ENCODE data around the gene IQSEC1. TPM values are rescaled to one million over a fixed set of nuclear protein-coding genes. Genes with fewer than 3 reads are reported as not detected.

IQSEC1 gene
- total and polyA plus RNA-seq, 2 of the 8 experiments (the other 6 are each of a cell fraction or from before 2014, with no cell fraction given) = 6.8 to 28.8 TPM

DNA sequence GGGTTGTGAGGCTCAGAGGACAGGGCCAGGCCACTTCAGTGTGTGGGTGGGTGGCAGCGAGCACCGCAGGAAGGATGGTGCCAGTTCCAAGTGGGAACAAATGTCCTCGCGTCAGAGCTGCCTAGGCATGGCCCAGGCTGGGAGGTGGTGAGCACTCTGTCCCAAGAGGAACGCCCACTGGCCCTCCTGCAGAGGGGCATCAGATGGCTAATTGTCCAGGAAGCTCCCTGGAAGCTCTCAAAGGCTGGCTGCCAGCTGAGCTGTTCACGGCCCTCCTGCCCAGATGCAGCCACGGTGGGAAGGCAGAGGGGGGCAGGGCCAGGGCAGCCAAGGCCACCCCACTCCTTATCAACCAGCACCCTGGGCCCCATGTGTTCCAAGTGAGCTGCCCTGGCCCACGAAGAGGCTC, 55.2 kb downstream of the IQSEC1 start:
- peak overlapping the region; percentile 29; the same call in 1 of the 2 replicates for H2BK12ac ChIP-seq (ENCODE audit: low read depth, low read length)
- H3K79me1 ChIP-seq (ENCODE audit: low read depth, low read length) = no peaks in the 10 kb centered on the region; the same call in 1 of the 2 replicates
- WGBS, 2 experiments (ENCODE audit: extremely low coverage in 1 of 2, insufficient coverage in 1 of 2, insufficient read length in 1 of 2, insufficient replicate concordance in 2 of 2, low coverage in 1 of 2, low lambda C conversion rate in 2 of 2, missing lambda C conversion rate in 1 of 2) = 46% methylated on average over 8 of the region's 8 CpGs; no CpG with 5 or more reads in 1 of the 2 experiments
- peaks cover 6% of the 10 kb centered on the region for H3K23me2 ChIP-seq (ENCODE audit: low read depth, low read length)
- peaks cover 0 to 4% (median 0%) of the 10 kb centered on the region in 4 experiments; a peak in 3 of 7 replicates for H3K27me3 ChIP-seq (replicated peaks in 1 of 4; ENCODE audit: control insufficient read depth in 3 of 4, extremely low read depth in 1 of 4, insufficient read depth in 3 of 4, low read length in 3 of 4)
- H3K4me2 ChIP-seq (ENCODE audit: insufficient read depth in 1 of 2, low read depth in 2 of 2, low read length in 2 of 2) = peak overlapping the region; percentile 57 to 69
- H3K18ac ChIP-seq (ENCODE audit: extremely low read depth, low read length) = no peak overlapping the region
- DNase-seq (ENCODE audit: low read depth in 1 of 2, low spot score in 2 of 2) (no peak), FAIRE-seq (no peak)
- peaks cover 8 to 46% (median 37%) of the 10 kb centered on the region in 4 experiments for H3K4me1 ChIP-seq (replicated peaks in 1 of 4; ENCODE audit: control insufficient read depth in 3 of 4, insufficient read depth in 4 of 4, low read length in 3 of 4)
- no peak overlapping the region for H3K56ac ChIP-seq (replicated peaks; ENCODE audit: insufficient read length, low read depth, low read length)
- H3K79me2 ChIP-seq (ENCODE audit: control insufficient read depth in 1 of 2, insufficient read depth in 2 of 2, low read length in 2 of 2) = no peaks in the 10 kb centered on the region
- no peak overlapping the region for H3K27ac ChIP-seq (ENCODE audit: low read depth, low read length)
- H3K4me3 ChIP-seq (ENCODE audit: extremely low read depth in 1 of 4, insufficient read depth in 2 of 4, low read depth in 3 of 4, low read length in 4 of 4) = peak overlapping the region in 1 of 4 experiments; percentile 54; a peak in 2 of 8 replicates
- no peak overlapping the region for H4K5ac ChIP-seq (ENCODE audit: insufficient read length, low read depth, low read length)
- H2BK120ac ChIP-seq (replicated peaks; ENCODE audit: low read depth, low read length) = no peak overlapping the region
- no peaks in the 10 kb centered on the region for H3K36me3 ChIP-seq (ENCODE audit: control insufficient read depth in 2 of 4, insufficient read depth in 4 of 4, low read length in 3 of 4)
- no peak overlapping the region for H2AK5ac ChIP-seq (ENCODE audit: low read depth, low read length)
- H3K9me3 ChIP-seq (ENCODE audit: insufficient read depth in 2 of 2, low read depth in 1 of 2, low read length in 1 of 2) = no peaks in the 10 kb centered on the region
- no peak overlapping the region for H3K4ac ChIP-seq (replicated peaks; ENCODE audit: insufficient read length, low read depth, low read length)
- peak overlapping the region; percentile 57 for H4K91ac ChIP-seq (replicated peaks; ENCODE audit: insufficient read length, low read length)
- TF ChIP-seq BACH1 (IDR thresholded peaks at IDR 0.05; ENCODE audit: low read length) (no peak), CTBP2 (IDR thresholded peaks at IDR 0.05; ENCODE audit: borderline replicate concordance, insufficient read depth, insufficient read length, low read length) (no peak), BRCA1 (IDR thresholded peaks at IDR 0.05; ENCODE audit: low read depth, low read length) (no peak), EGR1 (IDR thresholded peaks at IDR 0.05; ENCODE audit: borderline replicate concordance, low read depth, low read length) (no peak), NANOG (IDR thresholded peaks at IDR 0.05; ENCODE audit: insufficient read depth, low read depth, low read length, poor library complexity, severe bottlenecking) (peak; percentile 63), CBX8 (IDR thresholded peaks at IDR 0.05; ENCODE audit: borderline replicate concordance, low read depth, low read length) (no peak), SAP30 (IDR thresholded peaks at IDR 0.05; ENCODE audit: insufficient read depth, insufficient replicate concordance, low read length) (no peak)
- H3K14ac ChIP-seq (ENCODE audit: insufficient read length) = no peak overlapping the region
- no peaks in the 10 kb centered on the region for H4K20me1 ChIP-seq (replicated peaks in 1 of 2; ENCODE audit: control insufficient read depth in 1 of 2, insufficient read depth in 2 of 2, low read length in 2 of 2)
- H3K23ac ChIP-seq (ENCODE audit: insufficient read length) = no peak overlapping the region
- peak overlapping the region; percentile 68; the same call in 1 of the 2 replicates for H2BK15ac ChIP-seq (ENCODE audit: low read length)
- ChIA-PET POLR2A (ENCODE audit: partially characterized antibody) (interaction anchor here (0.9 kb wide), 1 partner anchor 10 kb away, joined by 3 read pairs; no protein-coding TSS in a partner anchor), CTCF (ENCODE audit: partially characterized antibody) (interaction anchor here (0.7 to 13.5 kb wide), 11 partner anchors 9 to 347 kb away, joined by 3 to 71 read pairs (median 4); no protein-coding TSS in a partner anchor)
- no peak overlapping the region; a peak in 1 of 7 replicates for H3K9ac ChIP-seq (replicated peaks in 1 of 4; ENCODE audit: extremely low read depth in 1 of 4, low read depth in 3 of 4, low read length in 3 of 4)
- no peak overlapping the region; the same call in 1 of the 2 replicates for H2BK20ac ChIP-seq (ENCODE audit: low read length)
- H2BK5ac ChIP-seq (ENCODE audit: low read depth, low read length) = peak overlapping the region; percentile 20; the same call in 1 of the 2 replicates
- no peak overlapping the region for H2AFZ ChIP-seq (ENCODE audit: low read length)
- H4K8ac ChIP-seq (ENCODE audit: extremely low read depth, insufficient read depth, low read length) = peak overlapping the region; percentile 6; the same call in 1 of the 2 replicates
